Measurements from ENCODE around the gene WNK1.

WNK1 gene

GRCh38 chr12:867905-868304, 115.5 kb downstream of the WNK1 start:
- no peak for DNase-seq

- DNase-seq: no peak
These were observed 116.3 kb downstream of the WNK1 start for GRCh38 chr12:868722-869121.

GRCh38 chr12:870378-870777, 118.0 kb downstream of the WNK1 start:
- no peak for DNase-seq

- no peak for DNase-seq
These were observed 121.6 kb downstream of the WNK1 start for GRCh38 chr12:873954-874353.

GRCh38 chr12:879641-880040, 127.3 kb downstream of the WNK1 start:
- no peak for DNase-seq

GRCh38 chr12:880656-881055, 128.3 kb downstream of the WNK1 start:
- DNase-seq: no peak

GRCh38 chr12:884746-885414, 132.5 kb downstream of the WNK1 start:
- no peak for DNase-seq

- DNase-seq: no peak
These were observed 133.3 kb downstream of the WNK1 start for GRCh38 chr12:885701-886100.

- DNase-seq: no peak
These were observed 133.8 kb downstream of the WNK1 start for GRCh38 chr12:886206-886605.

GRCh38 chr12:894226-894625, 141.8 kb downstream of the WNK1 start:
- no peak for DNase-seq

GRCh38 chr12:896031-896430, 143.7 kb downstream of the WNK1 start:
- DNase-seq: no peak

GRCh38 chr12:897386-897785, 145.0 kb downstream of the WNK1 start:
- DNase-seq: no peak

- DNase-seq: no peak
These were observed 150.2 kb downstream of the WNK1 start for GRCh38 chr12:902581-902980.

- no peak for DNase-seq
These were observed 150.7 kb downstream of the WNK1 start for GRCh38 chr12:903055-903454.

- DNase-seq: no peak
These were observed 151.6 kb downstream of the WNK1 start for GRCh38 chr12:904010-904414.

GRCh38 chr12:905261-906031, 153.1 kb downstream of the WNK1 start:
- no peak for DNase-seq

- DNase-seq: no peak
These were observed 153.7 kb downstream of the WNK1 start for GRCh38 chr12:906062-906585.

- DNase-seq: no peak
These were observed 155.2 kb downstream of the WNK1 start for GRCh38 chr12:907413-908185.

- DNase-seq: no peak
These were observed 157.5 kb downstream of the WNK1 start for GRCh38 chr12:909861-910260.

GRCh38 chr12:910416-910815, 158.0 kb downstream of the WNK1 start:
- no peak for DNase-seq

- DNase-seq: no peak
These were observed 158.9 kb downstream of the WNK1 start for GRCh38 chr12:911191-911826.

- DNase-seq: no peak
These were observed 160.3 kb downstream of the WNK1 start for GRCh38 chr12:912466-913235.

All from activated CD4-positive, CD25-positive, alpha-beta regulatory T cell treated with anti-CD3 and anti-CD28 coated beads, Interleukin-2, amount 50 U/mL, for 72 hours (primary cell).